ENCODE results near the gene SPP1. TPM values are rescaled to one million over a fixed set of nuclear protein-coding genes. Genes with fewer than 3 reads are reported as not detected.

SPP1 gene
- total RNA-seq, 4 donors from 2014 or later: 1.0 to 16.7 (median 8.9) TPM

DNA sequence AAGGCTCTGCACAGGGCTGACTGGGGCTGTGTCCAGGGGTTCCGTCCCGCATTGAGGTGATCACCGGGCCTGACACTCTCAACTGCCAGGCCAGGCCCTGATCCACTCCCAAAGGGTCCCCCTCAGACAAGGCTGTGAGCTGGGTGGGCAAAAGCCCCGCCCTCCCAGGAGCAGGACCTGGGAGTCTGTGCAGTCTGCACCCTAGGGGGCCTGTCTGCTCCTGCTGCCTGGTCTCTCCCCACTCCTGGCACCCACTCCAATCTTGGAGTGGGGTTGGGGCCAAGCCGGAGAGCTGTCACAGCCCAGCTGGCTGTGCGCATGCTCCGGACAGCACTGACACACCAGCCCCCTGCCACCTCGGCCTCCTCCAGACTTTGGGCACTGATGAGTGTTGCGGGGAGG is 9.4 kb upstream of the SPP1 start:
- no peak overlapping the region for H3K27ac ChIP-seq
- H3K9me3 ChIP-seq: no peaks in the 10 kb centered on the region
- H3K4me1 ChIP-seq: no peaks in the 10 kb centered on the region
- no peak overlapping the region for H3K4me3 ChIP-seq (replicated peaks in 1 of 3)
- no peaks in the 10 kb centered on the region for H3K36me3 ChIP-seq
- intact Hi-C loops (cut with DNase I): no loop called here
- DNase-seq: no peak
- no peaks in the 10 kb centered on the region for H3K27me3 ChIP-seq
- TF ChIP-seq POLR2A (IDR thresholded peaks at IDR 0.05): no peak
- TF ChIP-seq, protein P1, sequence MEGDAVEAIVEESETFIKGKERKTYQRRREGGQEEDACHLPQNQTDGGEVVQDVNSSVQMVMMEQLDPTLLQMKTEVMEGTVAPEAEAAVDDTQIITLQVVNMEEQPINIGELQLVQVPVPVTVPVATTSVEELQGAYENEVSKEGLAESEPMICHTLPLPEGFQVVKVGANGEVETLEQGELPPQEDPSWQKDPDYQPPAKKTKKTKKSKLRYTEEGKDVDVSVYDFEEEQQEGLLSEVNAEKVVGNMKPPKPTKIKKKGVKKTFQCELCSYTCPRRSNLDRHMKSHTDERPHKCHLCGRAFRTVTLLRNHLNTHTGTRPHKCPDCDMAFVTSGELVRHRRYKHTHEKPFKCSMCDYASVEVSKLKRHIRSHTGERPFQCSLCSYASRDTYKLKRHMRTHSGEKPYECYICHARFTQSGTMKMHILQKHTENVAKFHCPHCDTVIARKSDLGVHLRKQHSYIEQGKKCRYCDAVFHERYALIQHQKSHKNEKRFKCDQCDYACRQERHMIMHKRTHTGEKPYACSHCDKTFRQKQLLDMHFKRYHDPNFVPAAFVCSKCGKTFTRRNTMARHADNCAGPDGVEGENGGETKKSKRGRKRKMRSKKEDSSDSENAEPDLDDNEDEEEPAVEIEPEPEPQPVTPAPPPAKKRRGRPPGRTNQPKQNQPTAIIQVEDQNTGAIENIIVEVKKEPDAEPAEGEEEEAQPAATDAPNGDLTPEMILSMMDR (IDR thresholded peaks at IDR 0.05): no peak
- 96 to 100% methylated on average over 5 to 9 of the region's 9 CpGs for WGBS, 2 donors

DNA sequence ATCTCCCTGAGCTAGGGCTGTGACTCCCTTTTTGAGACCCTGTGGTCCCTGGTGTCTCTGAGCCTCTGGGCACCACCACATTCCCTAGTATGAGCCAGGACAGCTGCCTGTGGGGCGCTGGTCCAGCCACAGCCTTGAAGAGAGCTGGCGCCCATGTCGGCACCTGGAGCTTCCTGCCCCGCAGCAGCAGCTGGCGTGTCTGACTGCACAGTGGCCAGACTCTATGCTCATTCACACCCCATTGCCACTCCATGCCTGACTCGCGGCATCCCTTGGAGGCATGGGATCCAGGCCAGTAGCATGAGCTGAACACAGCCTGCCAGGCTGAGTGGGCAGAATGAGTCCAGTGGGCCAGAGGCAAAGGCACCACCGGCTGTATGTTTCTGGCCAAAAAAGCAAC is 8.3 kb upstream of the SPP1 start:
- intact Hi-C loops (cut with DNase I): no loop called here
- WGBS, 2 donors: 90 to 100% methylated on average over 1 to 8 of the region's 8 CpGs
- H3K36me3 ChIP-seq: no peaks in the 10 kb centered on the region
- TF ChIP-seq POLR2A (IDR thresholded peaks at IDR 0.05): no peak
- TF ChIP-seq, protein P1 (IDR thresholded peaks at IDR 0.05): no peak
- no peaks in the 10 kb centered on the region for H3K27me3 ChIP-seq
- H3K27ac ChIP-seq: no peak overlapping the region
- no peak for DNase-seq
- H3K4me3 ChIP-seq (replicated peaks in 1 of 3): no peak overlapping the region
- no peaks in the 10 kb centered on the region for H3K9me3 ChIP-seq
- no peaks in the 10 kb centered on the region for H3K4me1 ChIP-seq

DNA sequence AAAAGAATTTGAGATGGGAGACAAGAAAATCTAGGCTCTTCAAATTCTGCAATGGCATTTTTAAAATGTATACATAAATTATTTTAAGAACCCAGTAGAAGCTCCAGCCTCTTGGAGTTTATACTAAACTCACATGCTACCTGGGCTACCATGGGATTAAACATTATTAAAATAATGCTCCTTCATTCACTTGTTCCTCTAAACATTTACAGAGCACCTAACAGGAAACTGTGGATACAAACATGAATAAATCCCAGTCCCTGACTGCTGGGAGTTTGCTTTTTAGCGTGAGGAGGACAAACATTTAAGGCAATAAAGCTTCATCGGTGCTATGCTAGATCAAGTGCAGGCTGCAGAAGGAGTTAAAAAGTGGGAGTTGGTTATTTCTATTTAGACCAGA is 5.4 kb upstream of the SPP1 start:
- no peaks in the 10 kb centered on the region for H3K36me3 ChIP-seq
- no peaks in the 10 kb centered on the region for H3K27me3 ChIP-seq
- DNase-seq: no peak
- intact Hi-C loops (cut with DNase I): loop anchor here (5.0 kb wide), 1 partner anchor 118 kb away; no protein-coding TSS in a partner anchor
- 88 to 93% methylated on average over 2 of the region's 2 CpGs for WGBS, 2 donors
- peaks cover 2% of the 10 kb centered on the region in 2 donors for H3K4me1 ChIP-seq
- no peak overlapping the region for H3K4me3 ChIP-seq (replicated peaks in 1 of 3)
- TF ChIP-seq, protein P1 (IDR thresholded peaks at IDR 0.05): no peak
- TF ChIP-seq POLR2A (IDR thresholded peaks at IDR 0.05): no peak
- no peak overlapping the region for H3K27ac ChIP-seq
- H3K9me3 ChIP-seq: no peaks in the 10 kb centered on the region

DNA sequence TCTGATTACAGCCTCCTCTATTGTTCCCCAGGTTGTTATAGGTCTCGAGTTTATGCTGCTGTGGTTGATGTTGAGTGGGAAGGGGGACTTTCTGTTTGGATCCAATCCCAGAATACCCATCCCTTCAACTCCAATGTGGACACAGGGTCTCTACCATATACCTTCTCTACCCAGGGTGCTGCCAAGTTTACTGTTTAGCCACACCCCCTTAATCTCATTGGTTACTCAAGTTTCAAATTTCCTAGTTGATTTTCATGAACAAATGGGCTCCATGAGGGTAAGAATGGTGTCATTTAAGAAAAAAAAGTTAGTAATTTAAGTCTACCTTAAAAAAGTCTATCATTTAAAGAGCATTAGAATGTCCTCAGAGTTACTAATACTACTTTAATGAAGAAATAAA is 3.6 kb upstream of the SPP1 start:
- H3K4me1 ChIP-seq: peaks cover 5 to 6% of the 10 kb centered on the region in 2 donors

More for the DNA sequence above, 3.6 kb upstream of the SPP1 start:
- 79 to 89% methylated on average over 1 of the region's 1 CpG for WGBS, 2 donors
- Histone ChIP-seq H3K27me3 (no peaks in the 10 kb centered on the region), H3K9me3 (no peaks in the 10 kb centered on the region), H3K4me3 (replicated peaks in 1 of 3) (no peak overlapping the region), H3K27ac (no peak overlapping the region), H3K36me3 (no peaks in the 10 kb centered on the region)
- intact Hi-C loops (cut with DNase I): loop anchor here (5.0 kb wide), 1 partner anchor 120 kb away; no protein-coding TSS in a partner anchor
- TF ChIP-seq POLR2A (IDR thresholded peaks at IDR 0.05): no peak
- TF ChIP-seq, protein P1 (IDR thresholded peaks at IDR 0.05): no peak
- no peak for DNase-seq

All from thyroid gland (tissue), 4 donors.